OCI-M1 (cell line): ENCODE results near the gene PIK3C2G.
"Not testable (repeated sequence)": the region's sequence is repeated elsewhere in the genome, so short reads cannot be mapped to it uniquely, and the experiment has no call there.

Source experiments
- DNase-seq: peaks from one replicate; lab custom pipeline; 2025; lab: John Stamatoyannopoulos, UW

The PIK3C2G gene

DNA sequence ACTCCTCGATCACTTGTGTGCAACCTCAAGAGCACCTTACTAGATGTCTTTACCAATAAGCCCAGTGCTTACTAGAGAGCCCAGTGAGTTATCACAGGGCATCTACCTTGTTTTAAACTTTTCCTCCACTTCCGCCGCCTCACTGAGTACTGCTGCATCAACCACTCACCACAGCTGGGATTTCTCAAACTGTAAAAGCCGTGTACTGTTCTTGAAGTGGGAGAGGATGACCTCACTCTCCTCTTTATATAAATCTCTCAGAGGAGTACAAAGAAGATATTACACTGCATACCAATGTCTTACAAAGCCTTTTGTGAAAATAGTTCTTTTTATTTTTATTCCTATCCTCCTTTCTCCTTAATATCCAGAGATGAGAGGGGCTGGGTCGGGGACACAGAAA lies 382.4 kb downstream of the PIK3C2G start:
- DNase-seq, result no peak

DNA sequence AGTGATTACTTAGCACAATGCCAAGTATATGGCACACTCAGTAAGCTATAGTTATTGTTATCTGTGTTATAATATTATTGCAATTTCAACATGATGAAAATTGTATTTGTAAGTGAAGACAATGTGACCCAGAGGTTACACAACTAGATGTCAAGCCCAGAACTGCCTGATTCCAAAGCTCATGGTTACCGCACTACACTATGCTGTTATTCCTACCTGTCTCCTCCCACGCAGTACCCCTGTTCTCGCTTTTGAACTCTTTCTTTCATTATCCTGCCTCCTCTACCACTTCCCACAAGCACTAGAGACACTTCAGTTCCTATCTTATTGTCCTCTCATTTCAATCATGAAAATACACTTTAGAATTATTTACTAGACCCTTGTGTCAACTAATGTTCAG lies 383.2 kb downstream of the PIK3C2G start:
- DNase-seq, result no peak

DNA sequence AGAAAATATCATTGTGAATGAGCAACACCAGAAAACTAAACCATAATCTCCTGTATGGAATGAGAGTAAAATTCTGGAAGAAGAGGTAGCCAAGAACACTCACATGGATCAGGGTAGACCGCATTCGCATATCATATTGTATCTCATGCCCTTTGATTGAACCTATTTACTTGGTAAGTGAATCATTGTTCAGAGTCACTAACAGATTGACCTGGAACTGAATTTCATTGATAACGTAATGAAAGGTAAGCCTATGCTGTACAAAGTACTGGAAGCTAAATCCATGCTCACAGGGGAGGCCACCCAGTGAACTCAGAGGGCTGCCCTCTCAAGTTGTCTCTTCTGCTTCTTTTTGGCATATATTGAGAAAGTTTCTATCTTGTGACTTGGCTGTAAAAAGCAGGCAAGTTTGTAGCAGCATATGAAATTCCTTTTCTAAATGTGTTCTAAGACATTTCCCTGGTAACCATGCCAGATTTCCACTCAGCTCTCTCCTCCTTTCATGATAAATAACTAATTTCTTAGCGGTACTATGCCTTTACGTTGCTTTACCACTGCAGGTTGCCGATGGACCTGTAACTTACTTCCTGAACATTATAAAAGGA lies 385.1 kb downstream of the PIK3C2G start:
- DNase-seq, result no peak

DNA sequence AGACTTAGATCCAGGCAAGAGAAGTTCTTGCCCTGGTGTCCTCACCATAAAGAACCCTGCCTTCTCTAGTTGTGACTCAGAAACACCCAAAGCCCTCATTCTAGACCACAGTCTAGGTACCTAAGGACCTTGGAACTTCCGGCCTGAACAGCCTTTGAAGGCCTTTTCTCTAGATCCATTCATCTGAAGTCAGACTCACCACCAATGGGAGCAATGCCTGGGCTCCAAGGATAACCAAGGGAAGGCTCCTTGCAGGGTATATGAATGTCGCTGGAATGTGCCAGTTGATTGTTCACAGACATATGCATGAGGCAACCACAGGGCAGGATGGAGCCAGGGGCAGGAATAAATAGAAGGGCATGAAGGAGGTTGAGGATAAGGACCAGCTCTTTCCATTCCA lies 390.2 kb downstream of the PIK3C2G start:
- DNase-seq, result no peak

DNA sequence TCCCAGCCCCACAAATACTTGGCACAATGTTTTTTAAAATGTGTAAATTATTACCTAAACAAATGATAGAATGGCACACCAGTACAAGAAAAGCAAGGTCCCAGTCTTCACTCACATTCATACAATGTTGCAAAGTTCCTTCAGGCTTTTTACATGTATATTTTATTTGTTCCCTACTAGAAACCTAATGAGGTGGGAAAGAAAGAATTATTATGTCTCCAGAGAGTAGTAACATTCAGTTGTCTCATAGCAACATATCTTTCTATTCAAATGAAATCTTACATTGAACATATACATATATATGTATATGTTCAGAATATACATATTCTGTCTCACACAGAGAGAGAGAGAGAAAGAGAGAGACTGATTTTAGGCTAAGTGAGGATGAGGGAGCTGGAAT lies 391.3 kb downstream of the PIK3C2G start:
- DNase-seq, result no peak

DNA sequence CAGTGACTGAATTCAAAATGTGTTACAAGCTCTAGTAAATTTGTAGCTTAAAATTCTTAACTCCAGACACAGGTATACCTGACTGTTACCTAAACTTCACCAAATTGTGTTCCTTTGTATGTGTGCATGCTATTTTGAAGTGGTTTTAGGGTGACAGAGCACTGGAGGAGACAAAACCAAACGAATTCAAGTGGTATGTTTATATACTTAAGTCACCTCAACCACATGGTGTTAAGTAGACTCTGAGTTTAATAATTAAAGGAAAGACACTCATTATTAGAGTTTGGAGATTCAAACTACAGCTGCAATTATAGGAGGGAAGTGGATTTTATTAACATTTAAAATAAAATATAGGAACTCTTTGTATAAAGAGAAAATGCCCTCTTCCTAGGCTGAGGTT lies 392.1 kb downstream of the PIK3C2G start:
- DNase-seq, result no peak

DNA sequence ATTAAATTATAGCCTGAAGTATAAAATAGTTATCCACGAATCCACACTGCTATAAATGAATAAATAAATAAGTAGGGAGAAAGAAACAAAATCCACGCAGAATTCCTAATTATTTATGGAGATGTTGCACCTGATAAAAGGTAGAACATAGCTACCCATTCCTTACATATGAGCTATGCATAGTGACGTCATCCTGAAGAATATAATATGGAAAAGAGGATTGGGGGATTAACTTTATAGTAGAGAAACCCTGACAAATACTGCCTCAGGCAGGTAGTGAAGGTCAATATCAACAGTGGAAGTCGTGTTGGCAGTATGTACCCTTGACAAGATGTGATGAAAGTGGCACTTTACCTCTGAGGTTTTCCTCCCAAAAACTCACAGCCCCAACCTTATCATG lies 394.0 kb downstream of the PIK3C2G start:
- DNase-seq, result no peak

DNA sequence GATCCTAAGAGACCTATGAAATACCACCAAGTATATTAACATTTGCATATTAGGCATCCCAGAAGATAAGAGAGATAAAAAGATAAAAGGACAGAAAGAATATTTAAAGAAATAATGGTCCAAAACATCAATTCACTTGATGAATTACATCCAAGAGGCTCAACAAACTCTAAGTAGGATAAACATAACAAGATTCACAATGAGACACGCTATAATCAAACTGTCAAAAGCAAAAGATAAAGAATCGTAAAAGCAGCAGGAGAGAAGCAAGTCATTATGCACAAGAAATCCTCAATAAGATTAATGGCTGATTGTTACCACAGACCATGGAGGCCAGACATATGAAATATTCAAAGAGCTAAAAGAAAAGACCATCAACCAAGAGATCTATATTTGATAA lies 396.9 kb downstream of the PIK3C2G start:
- DNase-seq, result no peak

DNA sequence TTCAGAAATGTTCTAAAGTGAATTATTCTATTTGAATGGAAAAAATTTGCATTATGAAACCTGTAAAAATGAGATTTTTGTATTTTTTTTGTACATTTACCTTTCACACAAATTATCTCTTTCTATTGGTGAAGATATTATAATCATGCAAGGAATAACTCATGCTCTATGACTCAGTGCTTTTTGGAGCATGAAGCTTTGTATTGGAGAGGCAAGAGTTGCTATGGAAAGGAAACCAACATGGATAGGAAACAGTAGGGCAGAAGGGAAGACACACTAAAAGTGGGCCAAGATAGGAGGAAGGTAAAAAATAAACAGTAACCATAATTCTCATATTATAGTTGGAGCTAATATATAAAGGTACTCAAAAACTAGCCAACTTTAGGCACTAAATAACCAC lies 397.5 kb downstream of the PIK3C2G start:
- no peak for DNase-seq

DNA sequence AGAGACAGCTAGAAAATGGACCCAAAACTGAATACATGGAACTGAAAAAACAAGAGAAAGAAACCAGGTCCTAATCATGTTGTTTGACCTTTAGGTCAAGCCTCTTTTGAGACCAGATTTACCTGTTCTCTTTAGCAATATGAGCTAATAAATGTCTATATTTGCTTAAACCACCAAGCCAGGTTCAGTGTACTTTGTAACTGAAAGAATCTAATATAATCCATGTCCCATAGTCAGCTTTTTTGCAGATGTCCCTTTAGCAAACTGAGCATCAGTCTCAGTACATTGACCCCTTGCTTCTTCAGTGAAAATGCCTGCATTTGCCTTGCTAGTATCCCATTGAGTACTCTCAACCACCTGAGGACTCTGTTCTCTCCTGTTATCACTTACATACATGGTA lies 414.8 kb downstream of the PIK3C2G start:
- DNase-seq, result no peak

DNA sequence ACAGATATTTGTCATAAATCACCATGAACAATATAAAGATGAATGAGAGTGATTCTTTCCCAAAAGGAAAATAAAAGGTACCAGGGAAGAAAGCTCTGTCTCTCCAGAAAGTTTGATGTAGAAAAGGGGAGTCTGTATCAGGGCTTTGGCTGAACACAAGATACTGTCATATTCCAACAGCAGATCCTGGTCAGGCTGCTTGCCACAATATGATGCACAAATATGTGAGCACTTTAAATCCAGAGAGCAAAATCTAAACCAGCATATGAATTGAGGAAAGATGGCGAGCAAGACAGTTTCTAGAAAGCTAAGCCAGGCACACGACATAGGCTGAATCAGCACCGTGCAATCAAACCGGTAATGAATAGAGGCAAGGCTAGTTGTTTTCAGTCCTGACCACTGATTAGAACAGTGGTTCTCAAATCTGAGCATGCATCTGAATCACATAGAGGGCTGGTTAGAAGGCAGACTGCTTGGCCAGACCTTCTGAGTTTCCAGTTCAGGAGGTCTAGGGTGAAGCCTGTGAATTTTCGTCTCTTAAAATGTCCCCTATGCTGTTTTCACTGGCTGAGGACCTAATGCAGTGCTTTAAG lies 415.8 kb downstream of the PIK3C2G start:
- no peak for DNase-seq

DNA sequence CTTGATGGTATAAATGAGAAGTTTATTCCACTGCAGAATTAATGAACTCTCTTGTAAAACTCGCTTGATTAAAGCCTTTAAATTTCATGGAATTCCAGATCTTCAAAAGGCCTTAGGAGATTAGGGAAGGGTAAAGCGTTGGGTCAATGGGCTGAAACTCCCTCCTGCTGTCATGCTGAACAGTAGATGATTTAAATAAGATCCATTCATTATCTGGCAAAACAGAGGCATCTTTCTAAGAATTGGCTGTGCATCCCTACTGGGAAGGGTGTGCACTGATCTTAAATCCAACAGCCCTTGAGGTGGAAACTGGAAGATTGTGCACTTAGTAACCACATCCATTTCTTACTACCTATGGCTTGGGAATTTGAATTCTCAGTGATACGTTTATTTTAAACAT lies 420.5 kb downstream of the PIK3C2G start:
- DNase-seq, result peak; percentile 7

DNA sequence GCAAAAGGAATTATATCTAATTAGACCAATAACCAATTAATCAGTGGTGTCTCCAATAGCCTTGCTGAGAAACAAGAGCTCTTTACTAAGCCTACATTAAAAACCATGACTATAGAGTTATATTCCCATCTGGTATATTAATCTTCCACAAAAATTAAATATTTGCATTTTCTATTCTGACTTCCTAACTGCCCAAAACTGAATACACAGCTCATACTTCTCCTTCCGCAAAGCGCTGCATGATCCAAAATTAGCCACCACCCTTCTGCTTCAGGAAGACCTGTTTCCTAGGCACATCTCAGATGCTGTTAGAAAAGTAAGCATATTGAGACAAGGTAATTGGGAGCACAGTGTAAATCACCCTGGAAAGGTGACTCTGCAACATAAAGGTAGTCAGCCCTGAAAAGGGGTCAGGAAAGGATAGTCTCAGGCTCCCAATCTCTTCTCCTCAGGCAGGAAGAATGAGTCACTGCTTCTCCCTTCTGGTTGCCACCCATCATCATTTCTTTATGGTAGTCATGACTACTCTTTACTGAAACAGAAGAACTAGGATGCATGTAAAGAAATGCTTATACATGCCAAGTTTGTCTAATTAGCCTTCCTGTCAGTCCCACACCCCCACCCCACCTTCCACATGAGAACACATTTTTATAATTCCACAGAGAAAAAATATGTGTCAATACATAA lies 422.2 kb downstream of the PIK3C2G start:
- DNase-seq, result no peak

DNA sequence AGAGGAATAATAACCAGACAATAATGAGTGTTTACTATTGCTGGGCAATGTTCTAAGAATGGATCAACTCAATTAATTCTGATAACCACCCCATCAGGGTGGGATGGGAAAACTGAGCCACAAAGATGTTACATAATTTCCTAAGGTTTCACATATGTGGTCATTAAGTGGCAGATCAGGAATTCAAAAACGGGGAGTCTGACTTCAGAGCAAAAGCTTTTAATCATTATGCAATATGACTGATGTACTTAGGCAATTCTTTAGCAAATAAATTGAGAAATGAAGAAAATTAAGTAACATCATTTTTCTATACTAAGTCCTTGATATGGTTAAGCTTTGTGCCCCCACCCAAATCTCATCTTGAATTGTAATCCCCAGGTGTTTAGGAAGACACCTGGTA lies 423.1 kb downstream of the PIK3C2G start:
- no peak for DNase-seq

DNA sequence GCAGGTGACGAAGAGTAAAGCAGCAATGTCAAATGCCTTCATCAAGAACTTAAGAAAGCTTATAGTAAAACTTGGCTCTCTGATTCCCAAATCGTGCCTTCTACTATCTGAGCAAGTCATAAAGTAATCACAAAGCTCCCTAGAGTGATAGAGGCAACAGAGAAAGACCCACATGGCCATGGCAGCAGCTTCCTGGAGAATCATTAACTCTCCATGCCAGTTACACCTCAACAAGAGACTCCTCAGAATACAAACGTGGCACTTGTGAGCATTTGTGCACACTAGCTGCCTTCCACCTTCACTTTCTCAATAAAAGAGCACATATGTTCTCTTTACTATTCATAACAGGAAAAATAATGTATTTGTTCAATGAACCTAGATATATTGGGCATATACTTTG lies 428.5 kb downstream of the PIK3C2G start:
- DNase-seq, result no peak

DNA sequence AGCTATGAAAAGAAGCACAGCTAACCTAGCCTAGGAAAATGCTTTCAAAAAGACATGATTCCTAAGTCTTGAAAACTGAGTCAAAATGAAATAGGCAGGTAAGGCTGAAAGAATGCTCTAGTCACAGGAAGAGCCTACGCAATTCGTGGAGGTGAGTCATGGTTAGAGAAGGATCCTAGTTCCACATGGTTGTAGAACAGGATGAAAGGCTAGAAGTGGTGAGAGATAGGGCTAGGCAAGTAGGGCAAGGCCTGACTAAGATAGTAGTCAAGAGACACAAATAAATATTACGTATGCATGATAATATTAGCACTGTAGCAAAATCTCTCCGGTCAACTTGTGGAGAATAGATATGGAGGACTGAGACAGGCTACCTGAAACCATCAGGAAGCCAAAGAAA lies 429.3 kb downstream of the PIK3C2G start:
- no peak for DNase-seq

DNA sequence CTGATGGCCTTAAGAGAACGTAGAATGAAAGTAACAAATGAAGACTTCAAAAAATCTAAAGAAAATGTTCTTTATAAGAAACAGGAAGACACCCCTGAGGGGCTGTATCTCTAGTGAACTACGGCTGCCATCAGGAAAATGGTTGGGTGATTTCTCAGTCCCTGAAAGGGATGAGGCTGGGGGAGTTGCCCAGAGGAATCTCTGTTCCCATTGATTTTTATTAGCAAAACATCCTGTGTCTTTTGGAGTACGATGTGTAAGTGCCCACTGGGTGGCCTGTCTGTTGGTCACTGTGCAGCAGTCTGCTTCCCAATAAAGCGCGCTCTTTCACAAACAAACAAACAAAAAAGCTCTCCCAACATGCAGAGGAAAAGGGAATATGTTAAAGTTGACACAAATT lies 432.7 kb downstream of the PIK3C2G start:
- not testable (repeated sequence) for DNase-seq

DNA sequence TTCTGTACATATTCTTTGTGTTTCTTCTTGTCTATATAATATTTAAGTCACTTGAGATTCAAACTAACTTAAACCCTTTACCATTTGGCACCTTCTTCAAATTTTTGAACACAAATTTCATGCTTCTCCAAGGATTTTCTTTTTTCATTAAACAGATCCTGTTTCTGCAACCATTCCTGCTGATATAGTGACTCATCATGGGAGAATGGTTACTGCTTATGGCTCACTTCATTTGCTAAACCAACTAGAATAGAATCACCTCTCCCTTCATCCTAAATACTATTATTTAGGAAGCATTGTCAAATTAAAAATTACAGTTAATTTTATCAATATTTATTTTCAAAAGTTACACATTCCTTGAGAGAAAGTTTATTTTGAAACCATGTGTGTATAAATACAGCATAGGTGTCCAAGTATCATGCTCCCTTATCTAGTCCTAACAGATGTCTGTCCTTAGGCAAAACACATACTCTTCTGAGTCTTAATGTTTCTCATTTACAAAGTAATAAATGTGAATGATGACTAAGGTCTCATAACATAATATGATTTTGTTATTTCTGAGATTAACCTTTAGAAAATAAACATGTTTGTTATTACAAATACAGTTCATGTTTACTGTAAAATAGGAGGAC lies 435.8 kb downstream of the PIK3C2G start:
- DNase-seq, result peak; percentile 43
